ENCODE measurements around the gene SYNGR2. TPM values are rescaled to one million over a fixed set of nuclear protein-coding genes. Genes with fewer than 3 reads are reported as not detected.
"Not testable (repeated sequence)": the region's sequence is repeated elsewhere in the genome, so short reads cannot be mapped to it uniquely, and the experiment has no call there.

SYNGR2 gene
- total RNA-seq, 1 experiment from 2014 or later: 286 TPM

- in situ Hi-C loops (cut with HindIII; ENCODE audit: low pct_unique_long_range_greater_than_20kb, low sequenced_read_pairs): no loop called here
- no peak for DNase-seq (ENCODE audit: low read depth)
Measured at GRCh38 chr17:78163881-78164747, 4.3 kb upstream of the SYNGR2 start.

GRCh38 chr17:78164748-78165607, 3.4 kb upstream of the SYNGR2 start:
- no peak for DNase-seq (ENCODE audit: low read depth)
- in situ Hi-C loops (cut with HindIII; ENCODE audit: low pct_unique_long_range_greater_than_20kb, low sequenced_read_pairs): no loop called here

GRCh38 chr17:78166416-78166815, 2.0 kb upstream of the SYNGR2 start:
- DNase-seq (ENCODE audit: low read depth): no peak
- in situ Hi-C loops (cut with HindIII; ENCODE audit: low pct_unique_long_range_greater_than_20kb, low sequenced_read_pairs): no loop called here

GRCh38 chr17:78168903-78169793, 767 bp downstream of the SYNGR2 start:
- in situ Hi-C loops (cut with HindIII; ENCODE audit: low pct_unique_long_range_greater_than_20kb, low sequenced_read_pairs): no loop called here
- peak; percentile 75 for DNase-seq (ENCODE audit: low read depth)

GRCh38 chr17:78170692-78171590, 2.6 kb downstream of the SYNGR2 start:
- no peak for DNase-seq (ENCODE audit: low read depth)
- in situ Hi-C loops (cut with HindIII; ENCODE audit: low pct_unique_long_range_greater_than_20kb, low sequenced_read_pairs): no loop called here

- in situ Hi-C loops (cut with HindIII; ENCODE audit: low pct_unique_long_range_greater_than_20kb, low sequenced_read_pairs); DNase-seq (ENCODE audit: low read depth): not testable (repeated sequence)
Measured at GRCh38 chr17:78171591-78172248, 3.3 kb downstream of the SYNGR2 start.

GRCh38 chr17:78172249-78173051, 4.1 kb downstream of the SYNGR2 start:
- in situ Hi-C loops (cut with HindIII; ENCODE audit: low pct_unique_long_range_greater_than_20kb, low sequenced_read_pairs): no loop called here
- peak; percentile 41 for DNase-seq (ENCODE audit: low read depth)

GRCh38 chr17:78173097-78173715, 4.8 kb downstream of the SYNGR2 start:
- no peak for DNase-seq (ENCODE audit: low read depth)
- in situ Hi-C loops (cut with HindIII; ENCODE audit: low pct_unique_long_range_greater_than_20kb, low sequenced_read_pairs): no loop called here

- in situ Hi-C loops (cut with HindIII; ENCODE audit: low pct_unique_long_range_greater_than_20kb, low sequenced_read_pairs): no loop called here
- no peak for DNase-seq (ENCODE audit: low read depth)
Measured at GRCh38 chr17:78174346-78174869, 6.0 kb downstream of the SYNGR2 start.

GRCh38 chr17:78174870-78175642, 6.7 kb downstream of the SYNGR2 start:
- DNase-seq (ENCODE audit: low read depth): no peak
- in situ Hi-C loops (cut with HindIII; ENCODE audit: low pct_unique_long_range_greater_than_20kb, low sequenced_read_pairs): no loop called here

- no peak for DNase-seq (ENCODE audit: low read depth)
- in situ Hi-C loops (cut with HindIII; ENCODE audit: low pct_unique_long_range_greater_than_20kb, low sequenced_read_pairs): no loop called here
Measured at GRCh38 chr17:78175643-78175981, 7.2 kb downstream of the SYNGR2 start.

GRCh38 chr17:78176548-78177025, 8.2 kb downstream of the SYNGR2 start:
- in situ Hi-C loops (cut with HindIII; ENCODE audit: low pct_unique_long_range_greater_than_20kb, low sequenced_read_pairs): no loop called here
- DNase-seq (ENCODE audit: low read depth): no peak

- DNase-seq (ENCODE audit: low read depth): no peak
- in situ Hi-C loops (cut with HindIII; ENCODE audit: low pct_unique_long_range_greater_than_20kb, low sequenced_read_pairs): no loop called here
Measured at GRCh38 chr17:78179372-78179771, 11.0 kb downstream of the SYNGR2 start.

- in situ Hi-C loops (cut with HindIII; ENCODE audit: low pct_unique_long_range_greater_than_20kb, low sequenced_read_pairs): no loop called here
- DNase-seq (ENCODE audit: low read depth): no peak
Measured at GRCh38 chr17:78180083-78180482, 11.7 kb downstream of the SYNGR2 start.

GRCh38 chr17:78180508-78180907, 12.1 kb downstream of the SYNGR2 start:
- no peak for DNase-seq (ENCODE audit: low read depth)
- in situ Hi-C loops (cut with HindIII; ENCODE audit: low pct_unique_long_range_greater_than_20kb, low sequenced_read_pairs): no loop called here
